DMS114 treated with DMSO at 0.1 percent for 48 hours (cell line): ENCODE data around the gene SRD5A3.

Experiments
- DNase-seq: peaks from one replicate; lab custom pipeline; 2025; ENCODE audit not compliant: unreplicated experiment; lab: John Stamatoyannopoulos, UW

SRD5A3 gene

GRCh38 chr4:55372259-55372658 is 26.2 kb downstream of the SRD5A3 start:
- no peak for DNase-seq

- no peak for DNase-seq
These were observed 27.4 kb downstream of the SRD5A3 start for GRCh38 chr4:55373461-55373860.

- no peak for DNase-seq
These were observed 30.7 kb downstream of the SRD5A3 start for GRCh38 chr4:55376698-55377097.

GRCh38 chr4:55378617-55379467 is 32.8 kb downstream of the SRD5A3 start:
- no peak for DNase-seq

- no peak for DNase-seq
These were observed 34.5 kb downstream of the SRD5A3 start for GRCh38 chr4:55380576-55380975.

- DNase-seq: no peak
These were observed 35.5 kb downstream of the SRD5A3 start for GRCh38 chr4:55381502-55381901.

GRCh38 chr4:55382488-55383003 is 36.5 kb downstream of the SRD5A3 start:
- no peak for DNase-seq

- no peak for DNase-seq
These were observed 39.2 kb downstream of the SRD5A3 start for GRCh38 chr4:55385201-55385649.

GRCh38 chr4:55386073-55386472 is 40.0 kb downstream of the SRD5A3 start:
- DNase-seq: no peak

GRCh38 chr4:55386840-55387239 is 40.8 kb downstream of the SRD5A3 start:
- no peak for DNase-seq

GRCh38 chr4:55393461-55394320 is 47.6 kb downstream of the SRD5A3 start:
- DNase-seq: no peak

- no peak for DNase-seq
These were observed 49.1 kb downstream of the SRD5A3 start for GRCh38 chr4:55395218-55395528.

GRCh38 chr4:55395529-55396307 is 49.7 kb downstream of the SRD5A3 start, which contains the start of gene TMEM165:
Gene TMEM165 (plus strand): TSS chr4:55395957. CDS start chr4:55396190, 233 bp downstream.
- peak; percentile 65 for DNase-seq

- DNase-seq: no peak
These were observed 50.5 kb downstream of the SRD5A3 start for GRCh38 chr4:55396308-55397125.

GRCh38 chr4:55397126-55397436 is 51.0 kb downstream of the SRD5A3 start:
- DNase-seq: no peak

- no peak for DNase-seq
These were observed 51.7 kb downstream of the SRD5A3 start for GRCh38 chr4:55397520-55398321.

GRCh38 chr4:55398461-55398860 is 52.4 kb downstream of the SRD5A3 start:
- DNase-seq: no peak

GRCh38 chr4:55398966-55399365 is 52.9 kb downstream of the SRD5A3 start:
- DNase-seq: no peak

- DNase-seq: no peak
These were observed 53.5 kb downstream of the SRD5A3 start for GRCh38 chr4:55399581-55399980.

- no peak for DNase-seq
These were observed 59.0 kb downstream of the SRD5A3 start for GRCh38 chr4:55405073-55405472.
